ENCODE results near the gene UQCC3.
"Not testable (repeated sequence)": the region's sequence is repeated elsewhere in the genome, so short reads cannot be mapped to it uniquely, and the experiment has no call there.

UQCC3 gene

DNA sequence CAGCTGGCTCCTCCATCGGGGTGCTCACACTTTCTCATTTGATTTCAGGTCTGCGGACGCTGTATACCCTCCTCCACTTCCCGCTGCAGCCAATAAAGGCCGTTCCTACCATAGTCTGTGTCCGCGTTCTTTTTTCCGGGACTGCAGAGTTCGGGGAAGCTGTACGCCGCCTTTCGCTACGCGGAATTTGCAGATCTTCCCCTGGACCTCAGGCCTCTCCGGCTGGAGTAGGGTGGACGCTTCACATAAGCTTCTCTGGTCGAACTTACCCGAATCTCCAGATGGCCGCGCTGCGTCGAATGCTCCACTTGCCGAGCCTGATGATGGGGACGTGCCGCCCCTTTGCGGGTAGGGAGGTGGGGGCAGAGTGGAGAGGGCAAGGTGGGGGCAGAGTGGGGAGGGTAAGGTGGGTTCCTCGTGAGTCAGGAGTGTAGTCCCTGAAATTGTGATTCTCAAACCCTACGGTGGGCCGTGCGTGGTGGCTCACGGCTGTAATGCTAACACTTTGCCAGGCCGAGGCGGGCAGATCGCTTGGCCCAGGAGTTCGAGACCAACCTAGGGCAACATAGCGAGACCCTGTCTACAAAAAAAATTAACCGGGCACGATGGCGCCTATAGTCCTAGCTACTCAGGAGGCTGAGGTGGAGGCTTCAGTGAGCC is 5.7 kb upstream of the UQCC3 start:
- DNase-seq = no peak

DNA sequence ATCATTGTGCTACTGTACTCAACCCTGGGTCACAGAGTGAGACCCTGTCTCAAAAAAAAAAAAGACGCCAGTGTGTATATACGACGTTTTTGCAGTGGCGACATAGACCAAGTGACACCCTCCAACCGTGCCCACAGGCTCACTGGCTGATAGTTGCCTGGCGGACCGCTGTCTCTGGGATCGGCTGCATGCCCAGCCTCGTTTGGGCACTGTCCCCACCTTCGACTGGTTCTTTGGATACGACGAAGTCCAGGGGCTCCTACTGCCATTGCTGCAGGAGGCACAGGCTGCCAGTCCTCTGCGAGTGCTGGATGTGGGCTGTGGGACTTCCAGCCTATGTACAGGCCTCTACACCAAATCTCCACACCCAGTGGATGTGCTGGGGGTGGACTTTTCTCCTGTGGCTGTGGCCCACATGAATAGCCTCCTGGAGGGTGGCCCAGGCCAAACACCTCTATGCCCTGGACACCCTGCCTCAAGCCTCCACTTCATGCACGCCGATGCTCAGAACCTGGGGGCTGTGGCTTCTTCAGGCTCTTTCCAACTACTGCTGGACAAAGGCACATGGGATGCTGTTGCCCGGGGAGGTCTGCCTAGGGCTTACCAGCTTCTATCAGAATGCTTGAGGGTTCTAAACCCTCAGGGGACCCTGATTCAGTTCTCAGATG is 5.1 kb upstream of the UQCC3 start:
- DNase-seq = no peak

DNA sequence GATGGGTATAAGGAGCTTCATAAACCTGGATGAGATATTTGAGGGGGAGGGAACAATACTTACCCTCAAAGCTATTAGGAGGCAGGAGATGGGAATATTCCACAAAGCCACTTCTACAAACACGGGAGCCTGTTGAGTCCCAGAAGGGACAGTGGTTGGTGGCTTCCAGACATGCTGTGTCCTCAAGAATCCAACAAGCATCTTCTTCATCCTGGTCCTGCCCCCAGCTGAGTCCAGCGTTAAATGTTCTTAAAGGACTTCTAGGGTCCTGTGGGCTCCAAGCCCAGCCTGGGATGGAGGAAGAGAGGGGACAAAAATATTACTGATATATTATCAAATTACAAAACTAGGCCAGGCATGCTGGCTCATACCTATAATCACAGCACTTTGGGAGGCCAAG is 4.0 kb upstream of the UQCC3 start:
- no peak for DNase-seq

DNA sequence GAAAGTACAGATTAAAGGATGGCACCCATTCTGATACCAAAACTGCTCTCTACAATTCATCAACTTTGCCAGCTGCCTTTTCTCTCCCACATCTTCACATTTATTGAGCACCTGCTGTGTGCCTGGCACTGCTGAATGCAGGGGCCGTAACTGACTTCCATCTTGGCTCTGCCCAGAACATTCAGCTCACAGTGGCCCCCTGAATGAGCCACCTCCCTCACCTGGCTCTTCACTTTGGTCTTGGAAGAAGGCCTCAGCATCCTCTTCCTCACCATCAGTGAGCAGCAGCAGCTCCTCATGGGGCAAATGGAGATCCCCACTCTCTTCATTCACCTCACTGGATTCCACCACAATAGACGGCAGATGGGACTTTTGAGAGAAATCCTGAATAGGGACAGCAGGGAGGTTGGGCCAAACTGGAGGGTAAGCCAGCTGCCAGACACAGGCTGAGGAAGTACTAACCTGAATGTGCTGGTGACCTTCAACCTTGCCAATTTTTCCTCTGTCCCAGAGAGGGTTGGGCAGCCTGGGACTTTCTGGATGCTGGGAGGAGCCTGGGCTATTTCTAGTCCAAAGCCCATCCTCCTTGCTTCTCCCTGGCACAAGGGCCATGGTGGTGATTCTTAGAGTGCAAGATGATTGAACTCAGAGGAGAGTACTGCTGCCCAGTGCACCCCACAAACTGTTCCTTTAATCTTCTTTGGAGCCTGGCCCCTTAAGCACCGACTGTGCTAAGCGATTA is 1.9 kb upstream of the UQCC3 start:
- DNase-seq = no peak

DNA sequence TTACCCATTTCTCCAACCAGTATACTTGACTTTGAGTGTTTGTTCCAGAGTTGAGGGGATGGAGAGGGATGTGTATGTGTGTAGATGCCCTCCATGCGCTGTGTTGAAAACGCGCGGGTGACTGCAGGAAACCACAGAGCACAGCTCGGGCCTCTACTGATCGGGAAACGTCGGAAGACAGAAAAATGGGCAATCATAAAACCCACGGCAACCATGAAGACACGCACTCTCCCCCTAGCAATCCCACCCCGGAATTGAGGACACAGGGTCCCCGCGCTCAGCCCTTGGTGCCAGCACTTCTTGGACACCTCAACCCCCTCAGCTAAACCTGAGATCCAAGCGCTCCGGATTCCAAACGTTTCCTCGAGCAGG is 251 bp upstream of the UQCC3 start:
- DNase-seq = no peak

DNA sequence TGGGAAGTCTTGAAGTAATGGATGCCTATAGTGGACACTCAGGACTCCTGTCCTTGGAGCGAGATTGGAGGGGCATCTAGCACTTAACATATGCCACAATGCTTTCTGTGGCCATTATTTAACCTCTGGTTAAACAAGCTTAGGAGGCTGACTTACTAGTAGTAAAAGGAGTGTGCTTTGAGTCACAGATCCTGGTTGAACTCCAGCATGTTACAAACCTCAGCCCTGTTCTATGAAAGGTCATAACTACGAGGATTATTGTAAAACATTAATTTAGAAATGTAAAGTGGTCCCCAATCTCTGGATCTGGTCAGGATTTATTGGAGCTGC is 1.7 kb downstream of the UQCC3 start:
- DNase-seq = no peak

DNA sequence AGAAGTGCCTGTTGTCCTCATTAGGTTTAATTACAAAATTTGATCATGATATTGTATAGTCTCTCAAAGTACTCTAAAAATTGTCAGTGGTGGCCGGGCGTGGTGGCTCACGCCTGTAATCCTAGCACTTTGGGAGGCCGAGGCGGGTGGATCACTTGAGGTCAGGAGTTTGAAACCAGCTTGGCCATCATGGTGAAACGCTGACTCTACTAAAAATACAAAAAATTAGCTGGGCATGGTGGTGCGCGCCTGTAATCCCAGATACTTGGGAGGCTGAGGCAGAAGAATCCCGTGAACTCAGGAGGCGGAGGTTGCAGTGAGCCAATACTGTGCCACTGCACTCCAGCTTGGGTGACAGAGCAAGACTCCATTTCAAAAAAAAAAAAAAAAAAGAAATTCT is 3.9 kb downstream of the UQCC3 start:
- not testable (repeated sequence) for DNase-seq

DNA sequence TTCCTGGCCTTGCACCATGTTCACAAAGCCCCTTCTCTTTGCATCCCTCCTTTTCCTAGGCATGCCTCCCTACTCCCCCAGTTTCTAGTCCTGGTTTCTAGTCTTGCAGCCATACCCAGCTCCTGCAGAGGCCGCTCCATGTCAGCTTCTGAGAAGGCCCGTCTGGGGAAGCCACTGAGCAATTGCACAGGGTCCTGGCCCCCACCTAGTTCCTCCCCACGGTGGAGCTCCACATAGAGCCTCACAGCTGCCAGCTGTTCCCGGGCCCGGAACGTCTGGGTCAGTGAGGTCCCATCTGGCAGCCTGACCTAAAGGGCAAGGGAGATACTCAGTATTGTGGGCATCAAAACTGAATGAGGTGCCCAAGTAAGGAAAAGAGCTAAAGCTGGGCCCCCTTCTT is 5.2 kb downstream of the UQCC3 start:
- DNase-seq = no peak

DNA sequence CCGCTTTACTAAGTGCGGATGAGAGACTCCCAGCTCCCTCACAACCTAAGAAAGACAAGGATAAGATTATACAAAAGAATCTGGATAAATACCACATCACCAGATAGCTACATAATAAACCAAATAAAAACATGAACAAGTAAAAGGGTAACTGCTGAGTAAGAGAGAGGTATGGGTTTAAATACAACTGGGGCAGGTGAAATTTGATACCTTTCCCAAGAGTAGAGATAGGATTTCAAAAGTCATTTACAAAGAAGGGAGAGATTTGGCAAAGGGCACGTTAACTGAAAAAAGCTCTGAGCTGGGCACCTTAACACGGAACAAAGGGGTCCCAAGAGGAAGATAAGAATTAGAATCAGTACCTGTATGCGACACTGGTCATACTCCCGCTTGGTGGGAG is 5.7 kb downstream of the UQCC3 start:
- no peak for DNase-seq

DNA sequence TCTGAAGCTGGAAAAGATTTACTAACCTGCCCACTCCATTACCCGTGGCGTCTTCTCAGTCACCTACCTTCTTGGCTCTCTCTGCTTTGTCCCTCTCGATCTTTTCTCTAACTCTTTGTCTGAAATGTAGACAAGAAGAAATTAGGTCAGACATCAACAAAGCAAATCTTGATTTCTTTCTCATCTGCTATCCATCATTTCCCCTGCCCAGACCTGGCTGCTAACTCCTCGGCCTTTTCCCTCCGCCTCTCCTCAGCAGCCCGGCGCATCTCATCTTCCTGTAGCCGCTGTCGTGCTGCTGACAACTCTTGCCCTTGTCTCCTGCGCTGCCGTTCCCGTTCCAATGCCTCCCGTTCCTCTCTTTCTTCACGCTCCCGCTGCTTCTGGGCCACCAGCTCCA is 6.2 kb downstream of the UQCC3 start:
- no peak for DNase-seq

DNA sequence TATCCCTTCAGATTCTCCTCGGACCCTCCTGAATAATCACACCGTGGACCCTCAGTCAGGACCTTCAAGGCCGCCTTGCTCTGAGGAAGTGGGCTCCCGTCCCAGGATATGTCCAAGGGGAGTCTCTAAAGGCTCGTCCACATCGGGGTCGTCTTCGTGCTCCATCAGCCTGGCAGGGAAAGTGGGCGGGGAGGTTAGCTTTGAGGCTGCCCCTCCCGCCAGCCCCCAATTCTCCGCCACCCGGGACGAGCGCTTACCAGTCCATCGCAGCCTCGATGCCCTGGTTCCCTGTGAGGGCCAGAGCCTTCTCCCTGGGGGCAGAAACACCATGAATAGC is 6.9 kb downstream of the UQCC3 start:
- DNase-seq = no peak

DNA sequence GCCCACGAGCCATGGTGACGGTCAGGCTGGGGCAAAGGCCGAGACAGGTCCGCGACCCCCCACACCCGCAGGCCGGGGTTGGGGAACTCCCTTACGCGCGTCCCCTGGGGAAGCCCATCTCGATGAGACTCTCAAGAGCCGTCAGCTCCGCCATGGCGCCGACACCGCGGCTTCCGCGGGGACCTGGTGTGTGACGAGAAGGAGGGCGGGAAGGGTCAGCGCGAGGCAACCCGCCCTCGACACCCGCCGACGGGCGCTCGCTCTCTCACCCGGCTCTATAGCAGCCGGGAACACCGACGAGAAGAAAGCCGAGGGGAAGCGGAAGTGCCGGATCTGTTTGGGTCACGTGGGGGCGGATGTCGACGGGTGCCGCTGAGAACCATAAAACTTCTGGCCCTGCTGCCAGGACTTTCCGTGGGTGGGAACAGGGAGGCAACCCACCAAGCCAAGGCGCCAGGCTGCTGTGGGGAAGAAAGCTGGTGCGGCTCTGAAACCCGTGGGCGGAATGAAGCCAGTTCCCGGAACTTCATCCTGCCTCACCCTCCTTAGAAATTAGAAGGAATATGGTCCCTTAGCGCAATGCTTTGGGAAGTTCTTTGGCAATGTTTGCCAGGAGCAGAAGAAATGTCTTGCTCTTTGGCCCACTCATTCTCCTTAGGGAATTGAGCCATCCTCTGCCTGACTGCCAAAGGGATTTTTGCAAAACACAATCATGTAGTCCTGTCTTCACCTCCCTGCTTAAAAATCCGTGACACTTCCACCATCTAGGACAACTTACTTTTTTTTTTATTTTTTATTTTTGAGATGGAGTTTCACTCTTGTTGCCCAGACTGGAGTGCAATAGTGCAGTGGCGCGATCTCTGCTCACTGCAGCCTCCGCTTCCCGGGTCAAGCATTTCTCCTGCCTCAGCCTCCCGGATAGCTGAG is 7.6 kb downstream of the UQCC3 start, which contains the start of gene UBXN1:
UBXN1 (minus strand) TSS at position 304 of the 927 bp plus-strand sequence; CDS start at position 154, 150 bp downstream.
- peak; percentile 83 to 90 (median 83) for DNase-seq

DNA sequence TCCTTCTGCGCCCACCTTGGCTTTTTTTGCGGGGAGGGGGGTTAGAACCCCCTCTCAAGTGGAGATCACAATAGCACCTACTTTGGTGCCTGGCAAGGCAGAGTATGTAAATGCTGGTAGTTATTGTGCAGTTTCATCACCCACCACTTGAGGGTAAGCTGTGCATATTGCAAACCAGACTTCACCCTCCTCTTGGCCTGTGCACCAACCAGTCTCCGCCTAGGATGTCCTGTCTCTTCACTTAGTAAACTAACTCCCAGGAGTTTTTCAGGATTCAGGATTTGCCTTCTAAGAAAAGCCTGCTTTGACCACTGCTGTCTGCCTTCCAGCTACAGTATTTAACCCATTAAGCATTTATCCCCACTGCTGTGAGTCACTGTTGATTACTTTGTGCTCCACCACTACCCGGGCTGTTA is 9.4 kb downstream of the UQCC3 start:
- DNase-seq = peak in 2 of 3 experiments; percentile 32 to 50

DNA sequence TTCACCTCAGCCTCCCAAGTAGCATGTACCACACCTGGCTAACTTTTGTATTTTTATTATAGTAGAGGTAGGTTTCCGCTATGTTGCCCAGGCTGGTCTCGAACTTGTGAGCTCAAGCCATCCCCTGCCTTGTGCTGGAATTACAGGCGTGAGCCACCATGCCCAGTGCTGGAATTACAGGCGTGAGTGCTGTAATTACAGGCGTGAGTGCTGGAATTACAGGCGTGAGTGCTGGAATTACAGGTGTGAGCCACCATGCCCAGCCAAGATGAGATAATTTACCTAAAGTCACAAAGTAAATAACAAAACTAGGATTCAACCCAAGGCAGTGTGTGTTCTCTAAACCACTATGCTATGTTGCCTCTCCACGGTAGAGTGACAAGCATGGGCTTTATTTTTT is 11.0 kb downstream of the UQCC3 start:
- peak in 1 of 3 experiments; percentile 14 for DNase-seq

DNA sequence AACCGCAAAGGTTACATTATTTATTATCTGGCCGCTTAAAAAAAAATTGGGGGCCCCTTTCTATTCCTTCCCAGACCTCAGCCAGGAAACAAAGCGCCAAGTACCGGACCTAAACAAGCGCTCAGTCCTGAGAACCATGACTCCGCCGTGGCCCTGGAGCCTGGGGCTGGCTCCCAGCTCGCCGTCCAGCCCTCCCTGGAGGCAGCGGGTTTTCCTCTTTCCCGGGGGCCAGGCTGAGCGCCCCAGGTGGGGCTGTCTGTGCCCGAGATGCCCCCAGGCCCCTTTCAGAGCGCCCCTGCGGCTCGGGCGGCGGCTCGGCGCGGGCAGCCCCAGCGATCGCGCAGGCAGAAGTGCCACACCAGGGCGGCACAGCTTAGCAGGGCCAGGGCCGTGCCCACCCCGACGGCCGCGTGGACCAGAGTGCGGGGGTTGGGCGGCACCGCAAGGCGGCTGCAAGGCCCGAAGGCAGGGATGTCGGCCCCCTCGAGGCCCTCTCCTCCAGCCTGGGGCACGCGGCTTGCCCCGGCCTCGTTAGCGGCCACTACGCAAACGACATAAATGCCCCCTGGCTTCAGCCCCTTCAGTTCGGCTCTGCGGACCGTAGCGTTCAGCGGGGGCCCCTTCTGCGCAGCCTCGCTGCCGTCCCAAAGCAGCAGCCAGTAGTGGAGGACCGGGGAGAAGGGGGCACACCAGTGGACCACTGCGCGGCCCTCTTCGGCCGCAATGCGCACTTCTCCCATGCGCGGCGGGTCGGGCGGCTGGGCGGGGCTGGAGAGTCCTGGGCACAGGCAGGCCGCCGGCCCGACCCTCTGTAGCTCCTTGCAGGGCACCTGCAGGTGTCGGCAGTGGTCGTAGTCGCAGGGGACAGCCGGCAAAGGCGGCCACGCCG is 16.3 kb downstream of the UQCC3 start:
- DNase-seq = no peak

DNA sequence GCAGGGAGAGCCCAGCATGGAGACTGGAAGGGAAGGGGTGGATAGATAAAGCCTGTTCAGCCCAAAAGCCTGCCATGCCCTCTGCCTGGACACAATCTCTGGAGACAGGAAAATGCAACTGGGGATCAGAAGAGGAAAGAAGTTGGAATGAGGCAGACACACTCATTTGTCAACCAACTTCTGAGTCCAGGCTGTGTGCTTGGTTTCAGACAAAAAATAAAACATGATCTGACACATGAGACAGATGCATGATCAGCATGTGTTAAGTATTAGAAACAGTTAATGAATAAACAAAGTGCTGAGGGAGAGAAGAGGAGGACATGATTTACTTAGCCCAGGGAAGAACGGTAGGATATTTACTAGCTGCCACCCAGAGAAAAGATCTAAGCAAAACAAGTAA is 17.0 kb downstream of the UQCC3 start:
- no peak for DNase-seq

DNA sequence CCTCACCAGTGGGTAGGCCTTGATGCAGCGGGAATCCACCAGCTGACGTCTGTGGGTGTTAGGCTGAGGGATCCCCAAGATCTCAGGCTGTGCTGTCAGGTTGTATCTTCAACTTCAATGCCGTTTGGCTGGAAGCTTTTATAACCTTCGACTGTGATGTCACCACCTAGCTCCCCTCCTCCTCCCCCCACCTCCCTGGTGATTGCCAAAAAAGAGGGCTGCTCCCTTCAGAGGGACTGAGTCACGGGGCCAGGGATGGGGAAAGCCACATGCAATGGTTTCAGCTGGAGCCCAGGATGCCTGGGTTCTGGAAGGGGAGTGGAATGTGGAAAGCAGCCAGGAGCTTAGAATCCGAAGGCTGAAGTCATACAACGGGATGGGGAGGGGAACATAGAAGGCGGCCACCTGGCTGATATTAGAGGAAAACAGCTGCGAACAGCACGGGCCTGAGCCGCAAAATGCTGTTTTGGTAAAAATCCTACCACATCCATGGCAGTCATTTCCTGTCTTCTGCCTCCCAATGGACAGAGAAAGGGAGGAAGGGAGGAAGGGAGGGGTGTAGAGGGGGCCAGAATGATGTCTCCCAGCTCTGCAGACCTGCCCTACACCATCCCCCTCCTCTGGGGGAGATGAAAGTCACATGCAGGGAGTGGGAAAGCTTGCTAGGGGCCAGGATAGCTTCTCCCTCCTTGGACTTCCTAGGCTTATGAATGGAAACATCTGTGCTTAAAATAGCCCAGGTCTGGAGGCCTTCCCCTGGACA is 18.1 kb downstream of the UQCC3 start, which contains the start of gene LRRN4CL:
LRRN4CL (minus strand) TSS at position 110 of the 763 bp plus-strand sequence. CDS start 1,022 bp downstream, outside the sequence.
- DNase-seq = no peak

DNA sequence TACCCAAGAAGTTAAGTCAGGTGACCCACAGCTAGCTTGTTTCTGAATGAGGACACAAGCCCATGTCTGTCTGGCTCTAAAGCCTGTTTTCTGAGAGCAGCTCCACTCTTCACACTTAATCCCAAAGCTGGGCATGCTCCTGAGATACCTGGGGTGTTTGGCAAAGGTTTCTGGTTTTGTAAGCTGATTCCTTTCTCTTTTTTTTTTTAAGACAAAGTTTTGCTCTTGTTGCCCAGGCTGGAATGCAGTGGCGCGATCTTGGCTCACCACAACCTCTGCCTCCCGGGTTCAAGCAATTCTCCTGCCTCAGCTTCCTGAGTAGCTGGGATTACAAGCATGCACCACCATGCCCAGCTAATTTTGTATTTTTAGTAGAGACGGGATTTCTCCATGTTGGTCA is 22.2 kb downstream of the UQCC3 start:
- DNase-seq = not testable (repeated sequence)

DNA sequence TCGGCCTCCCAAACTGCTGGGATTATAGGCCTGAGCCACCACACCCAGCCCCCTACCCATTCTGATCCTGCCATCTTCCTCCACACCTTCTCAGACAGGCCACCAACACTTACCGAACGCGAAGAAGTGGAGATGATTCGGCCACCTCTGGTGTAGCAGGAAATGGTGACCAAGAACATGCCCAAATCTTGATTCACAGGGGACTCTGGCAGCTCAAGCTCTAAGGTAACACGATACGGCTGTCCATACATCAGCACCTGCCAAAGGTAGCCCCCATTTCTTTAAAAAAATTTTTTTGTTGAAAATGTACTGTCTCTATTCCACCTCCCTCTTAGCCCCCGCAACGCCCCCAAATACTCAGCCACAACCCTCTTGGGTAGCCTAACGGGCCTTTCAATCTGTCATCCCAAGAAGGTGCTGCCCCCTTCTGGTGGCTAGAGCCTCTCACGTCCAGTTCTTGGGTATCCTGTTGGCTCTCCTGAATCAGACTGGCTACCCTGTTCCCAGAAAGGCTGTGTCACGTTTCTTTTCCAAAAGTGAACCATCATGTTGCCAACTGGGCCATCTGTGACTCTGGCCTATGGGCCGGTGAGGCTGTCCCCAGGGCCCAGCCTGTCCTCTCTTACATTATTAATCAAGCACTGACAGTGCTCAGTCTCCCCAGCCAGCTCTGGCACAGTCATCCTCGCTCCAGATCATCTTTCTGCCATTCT is 23.1 kb downstream of the UQCC3 start:
- DNase-seq = peak; percentile 30 to 80 (median 71)

DNA sequence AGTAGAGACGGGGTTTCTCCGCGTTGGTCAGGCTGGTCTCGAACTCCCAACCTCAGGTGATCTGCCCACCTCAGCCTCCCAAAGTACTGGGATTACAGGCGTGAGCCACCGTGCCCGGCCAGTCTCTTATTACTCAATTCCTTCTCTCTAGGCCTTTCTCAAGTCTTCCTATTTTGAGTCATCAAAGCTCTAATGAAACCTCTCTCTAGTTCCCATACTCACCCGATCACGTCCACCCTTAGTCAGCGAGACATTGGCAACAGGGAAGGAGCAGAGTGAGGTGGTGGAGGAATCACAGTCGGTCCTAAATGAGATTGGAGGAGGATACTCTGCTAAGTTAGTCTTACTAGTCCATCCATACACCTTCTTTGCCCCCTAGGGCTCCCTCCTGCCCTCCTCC is 30.8 kb downstream of the UQCC3 start:
- no peak for DNase-seq

All from NCI-H1417 (cell line).